Measurements from ENCODE around the gene CALML5. TPM values are rescaled to one million over a fixed set of nuclear protein-coding genes. Genes with fewer than 3 reads are reported as not detected.

CALML5 gene
- polyA plus RNA-seq, 1 of the 3 experiments (the other 2 are of a cell fraction), result not detected

DNA sequence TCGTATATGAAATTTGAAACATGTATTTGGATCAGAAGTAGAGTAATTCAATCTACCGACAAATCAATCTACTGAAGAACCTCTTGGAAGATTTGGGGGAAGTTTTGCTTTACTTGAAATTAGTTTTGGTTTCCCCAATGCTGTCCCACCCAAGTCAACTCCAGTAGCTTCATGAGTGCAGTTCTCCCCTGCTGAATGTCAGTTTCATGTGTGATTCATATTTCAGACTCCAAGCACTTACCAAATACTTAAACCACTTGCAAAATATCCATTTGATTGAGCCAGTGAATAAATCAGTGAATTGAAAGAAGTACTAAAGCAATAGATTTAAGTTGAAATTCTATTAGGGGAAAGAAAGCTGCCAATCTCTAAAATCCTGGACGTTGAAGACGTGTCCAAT, 9.3 kb downstream of the CALML5 start (continued):
- TF ChIP-seq FOXM1 (IDR thresholded peaks at IDR 0.05; ENCODE audit: low read depth), result no peak

DNA sequence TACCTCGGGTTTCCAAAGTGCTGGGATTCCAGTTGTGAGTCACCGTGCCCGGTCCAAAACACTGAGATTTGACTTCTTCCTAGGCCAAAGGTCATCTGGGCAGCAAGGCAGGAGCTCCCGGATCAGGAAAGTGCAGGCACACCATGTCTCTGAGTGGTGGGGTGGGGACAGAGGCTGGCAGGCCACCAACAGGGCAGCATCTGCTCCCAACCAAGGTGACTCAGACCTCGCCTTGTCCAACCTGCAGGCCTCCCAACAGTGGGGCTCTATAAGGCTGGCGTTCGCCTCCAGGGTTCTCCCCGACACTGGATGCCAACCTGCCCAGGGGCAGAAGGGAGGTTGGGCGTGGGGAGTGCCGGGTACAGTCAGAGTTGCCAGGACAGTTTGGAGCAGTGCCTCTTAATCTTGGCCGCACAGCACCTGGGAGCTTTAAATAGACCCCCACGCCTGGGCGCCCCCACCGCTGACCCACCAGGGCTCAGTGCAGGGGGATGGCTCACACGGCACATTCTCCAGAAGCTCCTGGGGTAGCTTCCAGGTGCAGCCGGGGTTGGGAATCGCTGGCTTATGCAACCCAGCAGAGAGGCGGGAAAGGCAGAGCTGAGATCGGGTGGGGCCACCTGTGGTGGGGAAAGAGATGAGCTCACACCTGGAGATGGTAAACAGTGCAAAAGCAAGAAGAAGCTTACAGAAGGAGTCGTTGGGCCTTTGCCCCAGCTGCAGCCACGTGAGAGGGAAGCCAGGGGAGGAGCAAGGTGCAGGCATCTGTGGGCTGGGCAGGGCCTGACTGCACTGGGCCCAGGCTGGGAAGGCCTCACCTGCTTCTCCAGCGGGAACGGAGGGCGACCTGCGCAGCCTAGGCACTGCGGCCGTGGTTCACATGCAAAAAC, 10.9 kb downstream of the CALML5 start:
- no peaks in the 10 kb centered on the region for H3F3A ChIP-seq (replicated peaks; ENCODE audit: insufficient read depth)
- WGBS (ENCODE audit: low lambda C conversion rate), result 84% methylated on average over 14 of the region's 27 CpGs
- no peak overlapping the region for H3K4me2 ChIP-seq
- H3K9ac ChIP-seq, result no peak overlapping the region
- ChIA-PET POLR2A (no interaction called here), CTCF (no interaction called here)
- H3K36me3 ChIP-seq (replicated peaks in 1 of 2; ENCODE audit: control insufficient read depth in 1 of 2, insufficient read depth in 2 of 2, low read length in 1 of 2), result no peaks in the 10 kb centered on the region
- TF ChIP-seq RFX5 (IDR thresholded peaks at IDR 0.05; ENCODE audit: low read length), result no peak
- no peak for TF ChIP-seq NFIC (IDR thresholded peaks at IDR 0.05; ENCODE audit: borderline replicate concordance)
- TF ChIP-seq SMC3 (IDR thresholded peaks at IDR 0.05; ENCODE audit: low read depth, low read length), result no peak
- no peak for TF ChIP-seq TAF1 (IDR thresholded peaks at IDR 0.05; ENCODE audit: borderline replicate concordance, low read depth, low read length)
- no peak for TF ChIP-seq GABPA (IDR thresholded peaks at IDR 0.05; ENCODE audit: low read depth)
- no peak for TF ChIP-seq FOXM1 (IDR thresholded peaks at IDR 0.05; ENCODE audit: low read depth)
- TF ChIP-seq, protein P1, sequence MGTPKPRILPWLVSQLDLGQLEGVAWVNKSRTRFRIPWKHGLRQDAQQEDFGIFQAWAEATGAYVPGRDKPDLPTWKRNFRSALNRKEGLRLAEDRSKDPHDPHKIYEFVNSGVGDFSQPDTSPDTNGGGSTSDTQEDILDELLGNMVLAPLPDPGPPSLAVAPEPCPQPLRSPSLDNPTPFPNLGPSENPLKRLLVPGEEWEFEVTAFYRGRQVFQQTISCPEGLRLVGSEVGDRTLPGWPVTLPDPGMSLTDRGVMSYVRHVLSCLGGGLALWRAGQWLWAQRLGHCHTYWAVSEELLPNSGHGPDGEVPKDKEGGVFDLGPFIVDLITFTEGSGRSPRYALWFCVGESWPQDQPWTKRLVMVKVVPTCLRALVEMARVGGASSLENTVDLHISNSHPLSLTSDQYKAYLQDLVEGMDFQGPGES (IDR thresholded peaks at IDR 0.05; ENCODE audit: low read depth, low read length), result no peak
- no peak for TF ChIP-seq SIN3A (IDR thresholded peaks at IDR 0.05; ENCODE audit: borderline replicate concordance, low read depth, low read length)
- TF ChIP-seq EP300 (IDR thresholded peaks at IDR 0.05; ENCODE audit: borderline replicate concordance in 1 of 2, low read depth in 1 of 2, low read length in 1 of 2), result no peak
- no peak for TF ChIP-seq TEAD4 (IDR thresholded peaks at IDR 0.05; ENCODE audit: borderline replicate concordance, insufficient read depth)
- TF ChIP-seq RXRA (IDR thresholded peaks at IDR 0.05; ENCODE audit: borderline replicate concordance, low read depth), result no peak
- no peak for TF ChIP-seq FOSL2 (IDR thresholded peaks at IDR 0.05; ENCODE audit: borderline replicate concordance, low read depth)
- no peak for TF ChIP-seq FOXJ3 (CRISPR knock-in tag; IDR thresholded peaks at IDR 0.05)
- TF ChIP-seq, protein P2, sequence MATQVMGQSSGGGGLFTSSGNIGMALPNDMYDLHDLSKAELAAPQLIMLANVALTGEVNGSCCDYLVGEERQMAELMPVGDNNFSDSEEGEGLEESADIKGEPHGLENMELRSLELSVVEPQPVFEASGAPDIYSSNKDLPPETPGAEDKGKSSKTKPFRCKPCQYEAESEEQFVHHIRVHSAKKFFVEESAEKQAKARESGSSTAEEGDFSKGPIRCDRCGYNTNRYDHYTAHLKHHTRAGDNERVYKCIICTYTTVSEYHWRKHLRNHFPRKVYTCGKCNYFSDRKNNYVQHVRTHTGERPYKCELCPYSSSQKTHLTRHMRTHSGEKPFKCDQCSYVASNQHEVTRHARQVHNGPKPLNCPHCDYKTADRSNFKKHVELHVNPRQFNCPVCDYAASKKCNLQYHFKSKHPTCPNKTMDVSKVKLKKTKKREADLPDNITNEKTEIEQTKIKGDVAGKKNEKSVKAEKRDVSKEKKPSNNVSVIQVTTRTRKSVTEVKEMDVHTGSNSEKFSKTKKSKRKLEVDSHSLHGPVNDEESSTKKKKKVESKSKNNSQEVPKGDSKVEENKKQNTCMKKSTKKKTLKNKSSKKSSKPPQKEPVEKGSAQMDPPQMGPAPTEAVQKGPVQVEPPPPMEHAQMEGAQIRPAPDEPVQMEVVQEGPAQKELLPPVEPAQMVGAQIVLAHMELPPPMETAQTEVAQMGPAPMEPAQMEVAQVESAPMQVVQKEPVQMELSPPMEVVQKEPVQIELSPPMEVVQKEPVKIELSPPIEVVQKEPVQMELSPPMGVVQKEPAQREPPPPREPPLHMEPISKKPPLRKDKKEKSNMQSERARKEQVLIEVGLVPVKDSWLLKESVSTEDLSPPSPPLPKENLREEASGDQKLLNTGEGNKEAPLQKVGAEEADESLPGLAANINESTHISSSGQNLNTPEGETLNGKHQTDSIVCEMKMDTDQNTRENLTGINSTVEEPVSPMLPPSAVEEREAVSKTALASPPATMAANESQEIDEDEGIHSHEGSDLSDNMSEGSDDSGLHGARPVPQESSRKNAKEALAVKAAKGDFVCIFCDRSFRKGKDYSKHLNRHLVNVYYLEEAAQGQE (IDR thresholded peaks at IDR 0.05; ENCODE audit: low read depth, low read length), result no peak
- TF ChIP-seq YY1 (IDR thresholded peaks at IDR 0.05; ENCODE audit: low read depth), result no peak
- TF ChIP-seq NRF1 (IDR thresholded peaks at IDR 0.05; ENCODE audit: low read depth, low read length), result no peak
- TF ChIP-seq, protein P3, sequence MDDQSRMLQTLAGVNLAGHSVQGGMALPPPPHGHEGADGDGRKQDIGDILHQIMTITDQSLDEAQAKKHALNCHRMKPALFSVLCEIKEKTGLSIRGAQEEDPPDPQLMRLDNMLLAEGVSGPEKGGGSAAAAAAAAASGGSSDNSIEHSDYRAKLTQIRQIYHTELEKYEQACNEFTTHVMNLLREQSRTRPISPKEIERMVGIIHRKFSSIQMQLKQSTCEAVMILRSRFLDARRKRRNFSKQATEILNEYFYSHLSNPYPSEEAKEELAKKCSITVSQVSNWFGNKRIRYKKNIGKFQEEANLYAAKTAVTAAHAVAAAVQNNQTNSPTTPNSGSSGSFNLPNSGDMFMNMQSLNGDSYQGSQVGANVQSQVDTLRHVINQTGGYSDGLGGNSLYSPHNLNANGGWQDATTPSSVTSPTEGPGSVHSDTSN (IDR thresholded peaks at IDR 0.05), result no peak
- no peak for TF ChIP-seq RAD21 (IDR thresholded peaks at IDR 0.05; ENCODE audit: low read length)
- TF ChIP-seq EZH2phosphoT487 (IDR thresholded peaks at IDR 0.05; ENCODE audit: borderline replicate concordance, low read depth), result no peak
- no peak for TF ChIP-seq RCOR1 (IDR thresholded peaks at IDR 0.05; ENCODE audit: low read length)
- no peaks in the 10 kb centered on the region for H3K27me3 ChIP-seq (ENCODE audit: insufficient read depth)
- no peak overlapping the region for H2AFZ ChIP-seq (ENCODE audit: low read depth)
- H3K4me3 ChIP-seq (ENCODE audit: low read depth in 2 of 2, low read length in 1 of 2), result no peak overlapping the region
- no peaks in the 10 kb centered on the region for H3K4me1 ChIP-seq (ENCODE audit: control insufficient read depth in 1 of 2, insufficient read depth in 2 of 2, low read depth in 1 of 2, low read length in 1 of 2)
- H3K9me3 ChIP-seq, result no peaks in the 10 kb centered on the region
- no peaks in the 10 kb centered on the region for H4K20me1 ChIP-seq (ENCODE audit: insufficient read depth)
- H3K27ac ChIP-seq (ENCODE audit: low read depth in 2 of 2, low read length in 1 of 2), result no peak overlapping the region
- H3K9me2 ChIP-seq, result no peaks in the 10 kb centered on the region
- no peak for DNase-seq
- no peaks in the 10 kb centered on the region for H3K79me2 ChIP-seq (ENCODE audit: insufficient read depth)

All from SK-N-SH (cell line).